ENCODE measurements around the gene FBLN1.
"Not testable (repeated sequence)": the region's sequence is repeated elsewhere in the genome, so short reads cannot be mapped to it uniquely, and the experiment has no call there.

FBLN1 gene

DNA sequence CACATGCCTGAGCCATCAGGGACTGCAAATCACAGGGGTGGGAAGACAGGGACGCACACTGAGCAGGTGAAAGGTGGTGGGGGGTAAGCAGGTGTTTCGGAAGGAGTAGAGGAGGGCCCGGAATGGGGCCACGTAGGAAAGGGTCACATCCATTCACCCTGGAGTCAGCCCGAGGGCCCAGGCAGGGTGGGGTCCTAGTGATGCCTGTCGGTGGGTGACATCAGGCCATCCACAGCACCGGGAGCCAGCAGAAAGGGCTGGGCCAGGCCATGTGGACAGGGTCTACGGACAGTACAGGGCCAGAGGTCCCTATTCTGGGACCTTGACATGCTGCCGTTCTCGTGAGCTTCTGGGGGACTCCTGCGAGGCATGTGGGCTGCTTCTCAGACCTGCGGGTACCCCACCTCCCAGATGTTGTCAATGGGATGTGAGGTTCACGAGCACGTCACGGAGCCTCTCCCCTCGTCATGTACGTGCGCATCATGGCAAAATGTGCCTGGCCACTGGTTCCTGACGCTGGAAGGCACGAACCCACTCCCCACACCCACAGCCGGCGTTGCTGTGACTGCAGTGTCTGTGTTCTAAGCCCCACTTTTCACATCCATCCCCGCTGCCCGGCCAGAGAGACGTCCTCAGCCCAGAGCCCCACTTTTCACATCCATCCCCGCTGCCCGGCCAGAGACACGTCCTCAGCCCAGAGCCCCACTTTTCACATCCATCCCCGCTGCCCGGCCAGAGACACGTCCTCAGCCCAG lies 84.1 kb downstream of the FBLN1 start:
- no peak for DNase-seq

DNA sequence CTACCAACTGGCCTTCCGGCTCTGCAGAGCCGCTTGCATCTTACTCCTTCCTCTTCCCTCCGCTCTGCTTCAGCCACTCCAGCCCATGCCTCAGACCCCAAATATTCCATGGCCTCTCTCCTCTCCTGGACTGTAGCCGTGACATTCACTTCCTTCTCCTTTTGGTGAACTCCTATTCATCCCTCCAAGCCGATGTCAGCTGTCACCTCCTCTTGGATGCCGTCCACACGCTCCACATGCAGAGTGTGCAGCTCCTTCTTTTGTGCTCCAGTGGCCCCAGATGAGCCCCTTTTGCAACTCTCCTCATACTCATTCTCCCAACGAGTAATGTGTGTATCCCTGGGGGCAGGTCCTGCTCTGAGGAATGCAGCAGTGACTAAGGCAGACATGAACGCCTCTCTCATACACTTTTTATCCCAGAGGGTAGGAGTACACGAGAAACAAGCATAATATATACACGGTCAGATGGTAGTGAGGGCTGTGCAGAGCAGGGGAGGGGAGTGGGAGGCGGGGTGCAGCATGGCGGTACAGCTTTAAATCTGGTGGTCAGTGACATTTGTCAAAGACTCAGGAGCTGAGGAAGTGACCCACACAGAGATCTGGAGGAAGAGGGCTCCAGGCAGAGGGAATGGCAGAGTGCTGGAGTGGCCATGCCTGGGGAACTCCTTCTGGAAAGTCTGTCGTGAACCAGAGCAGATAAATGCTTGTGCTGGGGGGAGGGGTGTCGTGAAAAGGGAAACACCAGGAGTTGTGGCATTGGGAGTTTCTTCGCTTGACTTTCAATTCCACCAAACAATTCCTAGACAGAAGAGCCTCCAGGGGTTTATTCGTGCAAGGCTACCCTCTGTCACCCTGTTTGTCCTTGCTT lies 85.2 kb downstream of the FBLN1 start:
- no peak for DNase-seq

DNA sequence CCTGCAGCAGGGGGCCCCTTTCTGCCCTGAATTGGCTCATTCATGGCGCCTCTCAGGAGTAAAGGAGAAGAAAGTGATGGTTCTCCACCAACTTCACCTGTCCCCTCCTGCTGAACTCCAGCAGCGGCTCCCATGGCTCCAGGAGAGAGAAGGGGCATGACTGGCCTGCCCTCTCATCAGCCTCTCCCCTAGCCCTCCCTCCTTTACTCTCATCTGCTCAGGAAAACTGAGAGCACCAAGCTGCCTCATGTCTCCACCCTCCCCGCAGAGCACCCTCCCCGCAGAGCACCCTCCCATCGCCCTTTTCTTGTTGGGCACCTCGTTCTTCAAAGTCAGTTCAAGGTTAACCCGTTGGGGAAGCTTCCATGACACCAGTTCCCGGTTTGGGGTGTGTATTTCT lies 86.9 kb downstream of the FBLN1 start:
- DNase-seq: no peak

DNA sequence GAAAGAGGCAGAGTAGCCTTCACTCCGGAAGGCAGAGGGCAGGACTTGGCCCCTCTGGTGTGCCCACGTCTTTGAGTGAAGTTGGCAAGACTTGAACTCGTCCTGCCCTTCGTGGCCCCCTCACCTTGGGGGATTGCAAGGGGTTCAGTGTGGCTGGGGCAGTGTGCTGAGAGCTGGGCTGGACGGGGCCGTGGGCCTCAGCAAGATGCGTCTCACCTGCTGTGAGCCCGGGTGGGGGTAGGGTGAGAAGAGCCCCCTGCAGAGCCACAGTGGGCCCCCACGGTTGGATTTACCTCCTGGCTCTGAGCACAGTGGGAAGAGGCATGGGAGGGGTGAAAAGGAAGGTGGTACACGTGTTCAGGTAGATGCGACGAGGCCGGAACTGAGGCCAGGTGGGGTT lies 87.6 kb downstream of the FBLN1 start:
- no peak for DNase-seq

DNA sequence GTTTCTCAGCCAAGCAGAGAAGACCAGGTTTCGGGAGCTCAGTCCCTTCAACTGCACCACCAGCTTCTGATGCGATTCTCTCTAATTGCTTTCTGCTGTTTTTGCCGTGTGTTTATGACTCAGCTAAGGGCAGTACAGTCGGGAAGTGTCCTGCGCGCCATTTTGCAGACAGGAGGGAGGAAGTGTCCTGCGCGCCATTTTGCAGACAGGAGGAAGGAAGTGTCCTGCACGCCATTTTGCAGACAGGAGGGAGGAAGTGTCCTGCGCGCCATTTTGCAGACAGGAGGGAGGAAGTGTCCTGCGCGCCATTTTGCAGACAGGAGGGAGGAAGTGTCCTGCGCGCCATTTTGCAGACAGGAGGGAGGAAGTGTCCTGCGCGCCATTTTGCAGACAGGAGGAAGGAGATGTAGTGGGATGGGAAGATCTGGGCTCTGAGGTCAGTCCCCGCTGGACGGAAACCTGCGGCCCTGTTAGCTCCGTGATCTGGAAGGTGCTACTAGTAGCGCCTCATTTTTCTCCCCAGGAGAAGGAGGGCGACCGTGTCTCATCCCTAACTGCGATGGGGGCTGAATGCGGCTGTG lies 89.0 kb downstream of the FBLN1 start:
- not testable (repeated sequence) for DNase-seq

DNA sequence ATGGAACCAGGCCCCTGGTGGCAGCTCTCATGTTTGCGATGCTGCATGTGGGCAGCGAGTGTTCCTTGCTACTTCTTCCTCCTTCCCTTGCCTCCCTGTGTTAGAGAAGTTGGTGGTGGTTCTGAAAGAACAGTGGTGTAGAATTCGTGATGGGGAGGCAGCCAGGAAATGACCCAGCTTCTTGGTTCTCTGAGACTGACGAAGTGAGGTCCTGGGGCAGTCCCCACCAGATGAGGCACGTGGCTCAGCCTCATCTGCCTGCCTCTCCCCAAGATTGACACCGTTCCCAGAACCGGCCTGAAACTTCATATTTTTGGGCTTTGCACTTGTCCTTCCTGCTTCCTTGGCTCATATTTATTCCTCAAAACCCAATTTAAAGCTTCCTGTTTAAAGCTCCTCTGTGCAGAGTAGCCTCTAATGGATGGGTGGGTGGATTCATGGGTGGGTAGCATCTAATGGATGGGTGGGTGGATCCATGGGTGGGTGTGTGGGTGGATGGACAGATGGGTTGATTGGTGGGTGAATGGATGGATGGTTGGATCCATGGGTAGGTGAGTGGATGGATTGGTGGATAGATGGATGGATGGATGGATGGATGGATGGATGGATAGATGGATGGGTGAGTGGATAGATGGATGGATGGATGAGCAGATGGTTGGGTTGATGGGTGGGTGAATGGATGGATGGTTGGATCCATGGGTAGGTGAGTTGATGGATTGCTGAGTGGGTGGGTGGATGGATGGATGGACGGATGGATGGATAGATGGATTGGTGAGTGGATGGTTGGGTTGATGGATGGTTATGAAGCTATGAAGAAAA lies 91.6 kb downstream of the FBLN1 start:
- DNase-seq: no peak

DNA sequence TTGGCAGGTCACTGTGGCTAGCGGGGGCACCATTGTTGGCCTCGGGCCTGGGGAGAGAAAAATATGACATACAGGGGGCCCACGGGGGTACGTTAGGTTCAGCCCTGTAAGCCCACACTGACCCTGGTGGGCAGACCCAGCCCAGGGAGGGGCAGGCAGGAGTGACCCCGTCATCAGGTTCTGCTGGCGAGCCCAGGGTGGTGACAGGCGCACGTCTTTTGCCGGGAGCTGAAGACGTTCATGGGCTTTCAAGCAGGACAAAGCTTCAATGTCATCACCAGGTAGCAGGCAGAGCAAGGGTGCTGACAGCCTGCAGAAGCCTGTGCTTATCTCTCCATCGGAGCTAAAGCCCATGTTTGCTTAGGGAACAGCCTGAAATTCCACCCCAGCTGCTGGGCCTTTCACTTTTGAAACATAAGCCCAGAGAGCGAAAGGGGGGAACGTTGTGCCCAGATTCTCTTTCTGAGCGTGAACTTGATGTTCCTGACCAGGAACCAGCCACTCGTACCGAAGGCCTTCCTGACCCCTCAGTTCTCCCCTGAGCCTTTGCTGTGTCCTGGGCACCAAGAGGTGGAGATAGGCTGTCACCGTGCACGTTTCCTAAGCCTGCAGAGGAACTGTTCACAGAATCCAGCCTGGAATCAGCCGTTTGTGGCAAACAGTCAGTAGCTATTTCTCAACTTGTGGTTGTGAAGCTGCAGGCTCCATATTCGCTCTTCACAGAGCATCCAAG lies 94.9 kb downstream of the FBLN1 start:
- DNase-seq: no peak

DNA sequence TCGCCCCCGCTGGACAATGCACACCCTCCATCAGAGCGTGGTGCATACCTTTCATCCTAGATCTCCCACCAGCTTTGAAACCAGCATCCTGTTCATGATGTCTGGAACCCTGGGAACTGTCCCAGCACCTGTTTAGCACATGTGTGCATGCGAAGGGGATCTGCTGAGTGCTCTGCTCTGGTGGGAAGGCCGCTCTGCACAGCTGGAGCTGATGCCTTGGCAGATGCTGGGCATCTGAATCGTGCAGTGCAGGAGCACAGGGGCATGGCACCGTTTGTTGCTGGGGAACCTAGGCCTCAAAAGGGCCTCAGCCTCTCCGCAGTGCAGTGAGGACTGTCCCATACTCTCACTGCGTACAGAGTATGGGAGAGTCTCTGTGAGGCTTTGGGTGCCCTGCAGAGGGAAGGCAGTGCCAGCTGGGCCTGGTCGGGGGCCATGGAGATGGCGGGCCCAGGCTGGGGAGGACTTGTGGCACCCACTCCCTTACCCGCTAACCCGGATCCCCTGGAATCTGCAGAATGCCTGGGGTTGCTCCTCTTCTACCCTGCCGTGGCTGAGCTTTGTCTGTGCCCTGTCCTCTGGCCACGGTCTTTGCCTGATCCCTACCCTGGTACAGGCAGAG lies 96.0 kb downstream of the FBLN1 start:
- DNase-seq: no peak

DNA sequence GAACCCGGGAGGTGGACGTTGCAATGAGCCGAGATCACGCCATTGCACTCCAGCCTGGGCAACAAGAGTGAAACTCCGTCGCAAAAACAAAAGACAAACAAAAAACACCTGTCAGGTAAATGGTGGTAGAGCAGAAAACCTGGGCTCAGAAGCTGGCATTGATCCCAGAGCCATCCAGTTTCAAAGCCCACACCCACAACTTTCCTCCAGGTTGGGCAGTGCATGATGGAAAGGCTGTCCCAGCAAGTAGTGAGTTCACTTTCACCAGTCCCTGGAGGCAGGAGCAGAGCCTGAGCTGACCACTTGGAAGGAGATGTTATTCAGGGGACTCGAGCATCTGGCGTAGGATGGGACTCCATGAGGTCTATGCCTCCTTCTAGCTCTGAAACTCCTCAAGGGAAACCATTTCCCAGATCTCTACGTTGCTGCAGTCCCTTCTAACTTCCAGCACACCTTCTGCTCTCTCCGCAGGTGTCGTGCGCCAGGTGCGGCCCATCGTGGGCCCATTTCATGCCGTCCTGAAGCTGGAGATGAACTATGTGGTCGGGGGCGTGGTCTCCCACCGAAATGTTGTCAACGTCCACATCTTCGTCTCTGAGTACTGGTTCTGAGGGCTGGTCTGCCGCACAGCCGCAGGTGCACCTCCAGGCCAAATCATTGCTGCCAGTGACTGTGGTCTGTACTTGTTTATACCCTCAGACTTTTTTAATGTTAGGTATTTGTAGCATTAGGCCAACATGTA lies 97.3 kb downstream of the FBLN1 start:
- no peak for DNase-seq

DNA sequence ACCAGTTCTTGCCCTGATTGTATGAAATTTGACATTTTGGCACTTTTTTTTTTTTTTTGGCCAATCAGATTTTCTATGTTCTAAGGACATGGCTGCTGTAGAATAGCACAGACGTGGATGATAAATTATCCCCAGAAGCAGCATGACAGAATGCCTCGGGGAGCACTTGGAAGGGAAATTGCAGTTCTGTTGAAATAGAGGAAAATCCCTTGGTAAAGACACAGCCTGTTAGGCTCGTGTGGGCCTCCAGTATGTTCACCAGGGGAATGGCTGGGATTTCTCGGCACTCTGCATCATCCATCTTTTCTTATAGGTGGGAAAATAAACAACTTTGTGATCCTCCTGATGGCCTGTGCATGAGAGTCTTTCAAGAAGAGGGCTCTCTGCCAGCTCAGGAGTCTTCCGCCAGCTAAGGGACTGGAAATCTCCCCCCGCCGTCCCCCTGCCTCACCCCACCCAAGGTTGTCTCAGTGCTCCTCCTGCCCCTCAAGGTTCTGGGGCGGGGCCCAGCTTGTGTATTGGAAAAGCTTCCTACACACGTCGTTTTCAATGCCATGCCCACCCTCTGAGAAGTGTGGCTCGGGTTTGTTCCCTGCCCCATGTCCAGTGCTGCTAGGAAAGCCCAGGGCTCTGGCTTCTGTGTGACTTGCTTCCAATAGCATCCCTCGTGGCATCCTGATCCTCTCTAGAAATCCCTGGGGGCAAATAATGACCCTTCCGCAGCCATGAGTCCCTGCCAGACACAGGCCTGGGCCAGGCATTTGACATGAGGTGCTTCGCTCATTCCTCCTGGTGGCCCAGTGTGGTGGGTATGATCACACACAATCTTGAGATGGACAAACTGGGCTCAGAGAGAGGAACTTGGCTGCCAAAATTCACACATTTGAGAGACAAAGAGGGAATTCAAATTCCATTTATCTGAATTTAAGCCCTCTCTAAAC lies 98.4 kb downstream of the FBLN1 start:
- no peak for DNase-seq

DNA sequence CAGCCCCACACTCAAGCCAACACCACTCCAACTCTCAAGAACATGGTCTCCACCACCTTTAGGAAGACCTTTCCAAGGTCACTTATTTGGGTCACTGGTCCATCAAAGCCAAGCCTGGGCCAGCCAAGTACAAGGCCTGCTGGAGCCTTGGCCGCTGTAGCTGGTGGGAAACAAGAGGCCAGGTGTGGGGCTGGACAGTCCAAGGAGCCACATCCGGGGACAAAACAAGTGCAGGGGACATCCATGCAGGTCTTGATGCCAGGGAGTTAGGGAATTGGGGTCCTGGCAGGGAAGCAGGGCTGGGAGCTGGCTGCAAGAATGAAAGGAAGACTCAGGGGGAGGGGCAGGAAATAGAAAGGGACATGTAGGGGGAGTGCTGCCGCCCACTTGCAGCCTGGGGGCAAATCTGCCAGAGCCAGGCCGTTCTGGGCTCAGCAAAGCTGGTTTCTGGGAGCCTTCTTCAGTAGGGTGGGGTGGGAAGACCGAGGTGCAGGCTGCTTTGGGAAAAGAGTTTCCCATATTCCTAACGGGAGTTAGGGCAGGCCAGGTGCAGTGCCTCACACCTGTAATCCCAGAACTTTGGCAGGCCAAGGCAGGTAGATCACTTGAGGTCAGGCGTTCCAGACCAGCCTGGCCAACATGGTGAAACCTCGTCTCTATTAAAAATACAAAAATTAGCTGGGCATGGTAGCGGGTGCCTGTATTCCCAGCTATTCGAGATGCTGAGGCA lies 99.5 kb downstream of the FBLN1 start:
- no peak for DNase-seq

DNA sequence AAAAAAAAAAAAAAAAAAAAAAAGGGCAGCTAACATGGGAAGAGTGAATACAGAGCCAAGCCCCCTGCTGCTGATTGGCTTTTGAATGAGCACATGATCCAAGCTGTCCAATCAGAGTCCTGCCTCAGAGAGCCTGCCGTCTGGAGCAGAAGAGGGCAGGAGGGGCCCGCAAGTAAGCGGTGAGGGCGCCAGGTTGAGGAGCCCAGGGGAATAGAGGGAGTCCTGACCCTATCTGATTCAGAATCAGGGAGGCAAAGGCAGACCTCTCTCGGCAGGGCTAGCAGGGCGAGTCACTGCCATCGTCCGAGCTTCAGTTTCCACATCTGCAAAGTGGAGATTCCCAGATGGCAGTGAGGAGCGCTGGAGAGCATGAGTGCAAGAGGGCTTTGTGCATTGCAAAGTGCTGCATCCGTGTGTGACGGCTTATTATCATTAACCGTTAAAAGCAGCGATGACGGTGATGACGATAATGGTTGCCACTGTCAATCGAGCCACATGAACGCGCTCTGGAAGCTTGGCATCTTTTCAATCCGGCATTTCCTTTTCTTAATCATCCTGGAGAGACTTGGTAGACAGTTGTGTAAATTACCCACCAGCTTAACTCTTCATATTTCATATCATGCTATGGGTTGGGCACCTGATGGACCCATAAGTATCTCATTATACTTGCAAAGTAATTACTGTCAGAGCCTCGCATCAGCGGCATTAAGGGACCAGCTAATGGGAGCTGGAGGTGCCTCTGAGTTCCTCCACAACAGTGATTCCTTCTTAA lies 100.3 kb downstream of the FBLN1 start:
- no peak for DNase-seq

DNA sequence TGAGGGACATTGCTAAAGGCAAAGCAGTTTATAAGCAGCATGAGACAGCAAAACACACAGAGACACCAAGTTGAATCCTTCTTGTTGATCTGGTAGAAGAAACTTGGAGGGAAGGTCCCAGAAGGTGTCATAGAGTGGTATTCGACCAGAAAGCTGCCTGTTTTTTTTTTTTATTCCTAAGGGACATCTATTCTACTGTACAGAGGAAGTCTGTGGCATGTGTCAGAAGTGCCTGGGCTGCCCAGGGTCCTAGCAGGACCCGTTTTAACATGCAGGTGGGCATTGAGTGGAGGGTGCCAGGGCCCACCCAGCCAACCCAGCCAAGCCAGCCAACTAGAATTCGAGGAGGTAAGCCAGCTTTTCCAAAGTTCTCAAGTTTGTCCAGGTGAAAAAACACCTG lies 100.9 kb downstream of the FBLN1 start:
- no peak for DNase-seq

DNA sequence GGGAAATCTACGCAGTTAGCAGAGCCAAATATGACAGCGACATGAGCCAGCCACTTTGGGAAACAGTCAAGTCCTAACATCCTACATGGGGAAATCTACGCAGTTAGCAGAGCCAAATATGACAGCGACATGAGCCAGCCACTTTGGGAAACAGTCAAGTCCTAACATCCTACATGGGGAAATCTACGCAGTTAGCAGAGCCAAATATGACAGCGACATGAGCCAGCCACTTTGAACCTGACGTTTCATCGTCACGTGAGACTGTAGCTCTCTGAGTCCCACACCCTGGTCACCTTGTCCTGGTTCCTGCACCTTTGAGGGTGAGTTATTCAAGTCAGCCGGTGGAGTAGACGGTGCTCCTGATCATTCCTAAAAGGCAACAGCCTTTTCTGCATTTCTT lies 105.4 kb downstream of the FBLN1 start:
- not testable (repeated sequence) for DNase-seq

DNA sequence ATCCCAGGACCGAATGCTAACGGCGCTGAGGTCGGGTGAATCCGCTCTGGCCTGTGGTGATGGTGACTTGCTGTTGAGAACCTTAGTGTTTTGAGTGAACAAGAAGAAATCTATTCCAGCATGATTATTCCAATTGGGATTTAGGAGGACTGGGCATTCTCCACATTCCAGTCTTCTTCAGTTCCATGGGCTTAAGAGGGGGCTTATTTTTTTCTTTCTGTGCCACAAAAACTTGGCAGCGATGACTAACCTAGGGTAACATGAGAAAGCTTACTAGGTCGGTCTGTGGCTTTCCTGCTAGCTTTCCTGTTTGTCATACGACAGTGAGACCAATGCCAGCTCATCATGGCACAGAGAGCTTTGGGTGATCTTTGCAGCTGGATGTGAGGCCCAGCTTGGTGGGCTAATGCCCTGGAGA lies 106.1 kb downstream of the FBLN1 start:
- DNase-seq: no peak

DNA sequence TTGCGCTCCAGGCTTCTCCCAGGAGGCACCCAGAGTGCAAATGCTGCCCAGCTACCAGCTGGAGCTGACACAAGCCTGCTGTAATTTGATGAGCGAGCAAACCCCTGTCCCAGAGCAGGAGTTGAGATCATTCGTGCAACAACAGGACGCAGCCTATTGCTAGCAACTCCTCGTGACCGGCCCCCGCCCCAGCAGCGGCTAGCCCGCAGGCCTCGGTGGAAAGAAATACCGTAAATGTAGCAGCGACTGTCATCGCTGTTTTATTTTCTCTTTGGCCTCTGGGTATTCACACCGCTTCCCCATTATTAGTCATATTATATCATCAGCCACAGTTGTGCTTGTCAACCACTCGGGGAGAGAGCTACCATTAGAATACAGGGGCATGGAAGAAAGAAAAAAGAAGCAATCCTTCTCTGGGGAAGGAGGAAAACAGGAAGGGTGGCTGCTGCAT lies 109.8 kb downstream of the FBLN1 start:
- DNase-seq: no peak

DNA sequence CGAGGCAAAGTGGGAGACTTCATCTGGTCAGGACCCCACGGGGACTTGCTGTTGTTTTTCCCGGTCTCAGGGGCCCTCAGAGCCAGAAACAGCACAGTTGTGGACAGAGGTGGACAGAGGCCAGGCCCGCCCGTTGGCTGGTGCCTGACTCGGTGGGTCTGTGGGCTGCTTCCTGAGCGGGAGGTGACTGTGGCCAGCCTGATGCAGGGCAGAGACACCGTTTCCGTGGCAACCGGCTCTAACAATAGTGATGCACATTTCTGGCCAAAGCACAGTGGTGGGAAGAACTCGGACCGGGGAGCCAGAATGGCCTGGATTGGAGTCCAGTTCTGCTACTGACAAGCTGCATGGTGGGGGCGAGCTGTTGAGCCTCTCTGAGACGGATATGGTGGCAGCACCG lies 110.3 kb downstream of the FBLN1 start:
- DNase-seq: no peak

DNA sequence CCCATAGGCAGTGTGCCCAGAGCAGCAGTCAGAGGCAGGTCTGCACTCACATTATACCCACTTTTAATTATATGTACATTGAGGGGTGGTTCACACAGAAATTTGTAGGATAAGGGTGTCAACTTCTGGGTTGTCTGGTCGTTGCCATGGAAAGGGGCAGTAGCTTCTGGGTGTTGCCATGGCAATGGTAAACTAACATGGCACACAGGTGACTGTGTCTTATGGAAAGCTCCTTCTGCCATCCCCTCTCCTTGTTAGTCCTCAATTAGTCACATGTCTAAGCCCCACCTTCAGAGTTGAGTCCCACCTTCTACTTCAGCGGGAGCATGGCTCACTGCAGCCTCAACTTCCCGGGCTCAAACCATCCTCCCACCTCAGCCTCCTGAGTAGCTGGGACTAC lies 112.7 kb downstream of the FBLN1 start:
- no peak for DNase-seq

Data from stimulated activated CD4-positive, alpha-beta T cell treated with anti-CD3 and anti-CD28 coated beads, Interleukin-4, amount 100 ng/mL, for 4 hours (primary cell).